DOHH2 (cell line): ENCODE results near the gene CFI.

Source experiments
- EZH2phosphoT487 ChIP-seq: fragments of 200-600 bp; sonication (generic); IDR thresholded peaks from 2 replicates; pipeline ENCODE4 v1.6.1; 2017; ENCODE audit warnings: borderline replicate concordance, mild to moderate bottlenecking, antibody characterized with exemption, low read length, moderate library complexity, mixed read lengths
- TF ChIP-seq, protein P1 (sequence below): fragments of 200-600 bp; sonication (generic); IDR thresholded peaks from one replicate; pipeline ENCODE4 v1.5.1; 2014; ENCODE audit warnings: antibody characterized with exemption, mild to moderate bottlenecking, low read depth, low read length; ENCODE audit not compliant: poor library complexity, severe bottlenecking

DNA sequence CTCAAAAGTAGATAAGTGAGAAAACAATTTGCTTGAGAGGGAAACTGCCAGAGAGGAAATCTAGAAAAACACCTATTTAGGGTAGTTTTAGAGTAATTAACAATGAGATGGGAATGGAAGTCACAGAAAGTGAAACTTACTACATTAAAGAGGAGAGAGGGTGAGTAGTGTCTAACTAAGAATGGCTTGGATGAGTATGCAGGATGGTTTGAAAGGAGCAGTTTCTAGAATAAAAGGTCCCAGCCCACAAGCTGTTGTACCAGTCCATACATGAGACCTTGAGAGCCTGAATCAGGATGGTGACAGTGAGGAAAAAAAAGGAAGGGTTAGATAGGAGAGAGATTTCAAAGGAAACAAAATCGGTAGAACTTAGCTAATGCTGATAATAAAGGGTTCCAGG is 15.1 kb upstream of the CFI start:
- TF ChIP-seq, protein P1, sequence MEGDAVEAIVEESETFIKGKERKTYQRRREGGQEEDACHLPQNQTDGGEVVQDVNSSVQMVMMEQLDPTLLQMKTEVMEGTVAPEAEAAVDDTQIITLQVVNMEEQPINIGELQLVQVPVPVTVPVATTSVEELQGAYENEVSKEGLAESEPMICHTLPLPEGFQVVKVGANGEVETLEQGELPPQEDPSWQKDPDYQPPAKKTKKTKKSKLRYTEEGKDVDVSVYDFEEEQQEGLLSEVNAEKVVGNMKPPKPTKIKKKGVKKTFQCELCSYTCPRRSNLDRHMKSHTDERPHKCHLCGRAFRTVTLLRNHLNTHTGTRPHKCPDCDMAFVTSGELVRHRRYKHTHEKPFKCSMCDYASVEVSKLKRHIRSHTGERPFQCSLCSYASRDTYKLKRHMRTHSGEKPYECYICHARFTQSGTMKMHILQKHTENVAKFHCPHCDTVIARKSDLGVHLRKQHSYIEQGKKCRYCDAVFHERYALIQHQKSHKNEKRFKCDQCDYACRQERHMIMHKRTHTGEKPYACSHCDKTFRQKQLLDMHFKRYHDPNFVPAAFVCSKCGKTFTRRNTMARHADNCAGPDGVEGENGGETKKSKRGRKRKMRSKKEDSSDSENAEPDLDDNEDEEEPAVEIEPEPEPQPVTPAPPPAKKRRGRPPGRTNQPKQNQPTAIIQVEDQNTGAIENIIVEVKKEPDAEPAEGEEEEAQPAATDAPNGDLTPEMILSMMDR: no peak
- no peak for TF ChIP-seq EZH2phosphoT487
